ENCODE measurements around the gene PFN1. TPM values are rescaled to one million over a fixed set of nuclear protein-coding genes. Genes with fewer than 3 reads are reported as not detected.

PFN1 gene
- total and polyA plus RNA-seq, 9 of the 15 experiments (the other 6 are each of a cell fraction or from before 2014, with no cell fraction given), result 60.5 to 1,479 (median 456) TPM

DNA sequence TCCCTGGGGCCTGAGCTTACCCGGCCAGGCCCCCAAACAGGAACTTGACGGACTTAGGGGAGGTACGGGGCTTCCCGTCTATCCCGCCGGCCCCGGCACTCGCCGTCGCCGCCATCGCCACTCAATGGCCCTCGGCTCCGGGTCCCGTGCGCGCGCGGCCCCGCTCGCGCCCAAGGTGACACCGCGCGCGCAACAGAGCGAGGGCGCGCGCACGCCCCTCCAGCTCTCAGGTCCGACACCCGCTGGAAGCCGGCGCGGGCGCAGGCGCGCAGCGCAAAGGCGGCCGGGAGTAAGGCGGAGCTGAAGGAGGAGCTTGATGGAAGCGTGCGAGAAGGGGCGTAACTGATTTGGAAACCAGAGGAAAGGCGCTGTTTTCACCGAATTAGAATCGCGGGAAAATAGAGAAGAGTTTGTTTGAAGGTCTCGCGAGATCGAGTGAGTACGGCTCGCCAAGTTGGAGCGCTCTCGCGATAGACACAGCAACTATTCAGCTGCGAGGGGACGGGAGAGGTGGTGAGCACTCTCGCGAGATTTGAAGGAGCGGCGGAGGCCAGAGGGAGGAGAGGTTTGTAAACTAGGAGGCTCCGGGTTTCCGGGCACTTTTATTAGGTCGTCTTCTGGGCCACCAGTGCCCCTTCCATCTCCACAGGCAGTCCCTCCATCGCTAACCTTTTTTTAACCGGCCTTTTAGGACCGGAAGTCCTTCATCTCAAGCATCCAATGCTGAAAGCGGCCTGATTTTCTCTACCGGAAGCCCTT, 8.4 kb downstream of the PFN1 start, which contains the start of the genes RNF167 and SLC25A11 (continued):
- TF ChIP-seq JUN (IDR thresholded peaks at IDR 0.05; ENCODE audit: borderline replicate concordance, low read depth, low read length) (peak; percentile 22; the same call in 1 of the 2 replicates), JUN (CRISPR knock-in tag; IDR thresholded peaks at IDR 0.05; ENCODE audit: borderline replicate concordance) (no peak), SUPT5H (IDR thresholded peaks at IDR 0.05) (peak; percentile 74), HDAC3 (IDR thresholded peaks at IDR 0.05; ENCODE audit: borderline replicate concordance, partially characterized antibody) (peak; percentile 80), GATA2 (CRISPR knock-in tag; IDR thresholded peaks at IDR 0.05) (no peak), HMG20A (CRISPR knock-in tag; conservative IDR thresholded peaks at IDR 0.05) (no peak), BRD9 (IDR thresholded peaks at IDR 0.05; ENCODE audit: low read depth, partially characterized antibody) (no peak), YY1 (IDR thresholded peaks at IDR 0.05; ENCODE audit: borderline replicate concordance in 1 of 3, control insufficient read depth in 1 of 3, extremely low read depth in 1 of 3, insufficient read depth in 3 of 3, insufficient read length in 1 of 3, insufficient replicate concordance in 2 of 3, low read depth in 1 of 3, low read length in 2 of 3) (peak; percentile 27 to 87 (median 81)), ZNF431 (CRISPR knock-in tag; IDR thresholded peaks at IDR 0.05) (no peak), CHD1 (IDR thresholded peaks at IDR 0.05; ENCODE audit: low read length) (no peak), ZNF778 (CRISPR knock-in tag; IDR thresholded peaks at IDR 0.05) (no peak), CREM (IDR thresholded peaks at IDR 0.05; ENCODE audit: low read depth) (no peak), ZFP1 (CRISPR knock-in tag; IDR thresholded peaks at IDR 0.05) (no peak), CC2D1A (IDR thresholded peaks at IDR 0.05) (0 out of 2 replicates have a peak, but pooled peaks have one; percentile 34), GTF2F1 (IDR thresholded peaks at IDR 0.05; ENCODE audit: low read depth, low read length) (peak; percentile 54; the same call in 1 of the 2 replicates)
- TF ChIP-seq, protein P1, sequence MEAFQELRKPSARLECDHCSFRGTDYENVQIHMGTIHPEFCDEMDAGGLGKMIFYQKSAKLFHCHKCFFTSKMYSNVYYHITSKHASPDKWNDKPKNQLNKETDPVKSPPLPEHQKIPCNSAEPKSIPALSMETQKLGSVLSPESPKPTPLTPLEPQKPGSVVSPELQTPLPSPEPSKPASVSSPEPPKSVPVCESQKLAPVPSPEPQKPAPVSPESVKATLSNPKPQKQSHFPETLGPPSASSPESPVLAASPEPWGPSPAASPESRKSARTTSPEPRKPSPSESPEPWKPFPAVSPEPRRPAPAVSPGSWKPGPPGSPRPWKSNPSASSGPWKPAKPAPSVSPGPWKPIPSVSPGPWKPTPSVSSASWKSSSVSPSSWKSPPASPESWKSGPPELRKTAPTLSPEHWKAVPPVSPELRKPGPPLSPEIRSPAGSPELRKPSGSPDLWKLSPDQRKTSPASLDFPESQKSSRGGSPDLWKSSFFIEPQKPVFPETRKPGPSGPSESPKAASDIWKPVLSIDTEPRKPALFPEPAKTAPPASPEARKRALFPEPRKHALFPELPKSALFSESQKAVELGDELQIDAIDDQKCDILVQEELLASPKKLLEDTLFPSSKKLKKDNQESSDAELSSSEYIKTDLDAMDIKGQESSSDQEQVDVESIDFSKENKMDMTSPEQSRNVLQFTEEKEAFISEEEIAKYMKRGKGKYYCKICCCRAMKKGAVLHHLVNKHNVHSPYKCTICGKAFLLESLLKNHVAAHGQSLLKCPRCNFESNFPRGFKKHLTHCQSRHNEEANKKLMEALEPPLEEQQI (IDR thresholded peaks at IDR 0.05), result no peak
- TF ChIP-seq, protein P2, sequence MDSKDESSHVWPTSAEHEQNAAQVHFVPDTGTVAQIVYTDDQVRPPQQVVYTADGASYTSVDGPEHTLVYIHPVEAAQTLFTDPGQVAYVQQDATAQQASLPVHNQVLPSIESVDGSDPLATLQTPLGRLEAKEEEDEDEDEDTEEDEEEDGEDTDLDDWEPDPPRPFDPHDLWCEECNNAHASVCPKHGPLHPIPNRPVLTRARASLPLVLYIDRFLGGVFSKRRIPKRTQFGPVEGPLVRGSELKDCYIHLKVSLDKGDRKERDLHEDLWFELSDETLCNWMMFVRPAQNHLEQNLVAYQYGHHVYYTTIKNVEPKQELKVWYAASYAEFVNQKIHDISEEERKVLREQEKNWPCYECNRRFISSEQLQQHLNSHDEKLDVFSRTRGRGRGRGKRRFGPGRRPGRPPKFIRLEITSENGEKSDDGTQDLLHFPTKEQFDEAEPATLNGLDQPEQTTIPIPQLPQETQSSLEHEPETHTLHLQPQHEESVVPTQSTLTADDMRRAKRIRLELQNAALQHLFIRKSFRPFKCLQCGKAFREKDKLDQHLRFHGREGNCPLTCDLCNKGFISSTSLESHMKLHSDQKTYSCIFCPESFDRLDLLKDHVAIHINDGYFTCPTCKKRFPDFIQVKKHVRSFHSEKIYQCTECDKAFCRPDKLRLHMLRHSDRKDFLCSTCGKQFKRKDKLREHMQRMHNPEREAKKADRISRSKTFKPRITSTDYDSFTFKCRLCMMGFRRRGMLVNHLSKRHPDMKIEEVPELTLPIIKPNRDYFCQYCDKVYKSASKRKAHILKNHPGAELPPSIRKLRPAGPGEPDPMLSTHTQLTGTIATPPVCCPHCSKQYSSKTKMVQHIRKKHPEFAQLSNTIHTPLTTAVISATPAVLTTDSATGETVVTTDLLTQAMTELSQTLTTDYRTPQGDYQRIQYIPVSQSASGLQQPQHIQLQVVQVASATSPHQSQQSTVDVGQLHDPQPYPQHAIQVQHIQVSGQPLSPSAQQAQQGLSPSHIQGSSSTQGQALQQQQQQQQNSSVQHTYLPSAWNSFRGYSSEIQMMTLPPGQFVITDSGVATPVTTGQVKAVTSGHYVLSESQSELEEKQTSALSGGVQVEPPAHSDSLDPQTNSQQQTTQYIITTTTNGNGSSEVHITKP (IDR thresholded peaks at IDR 0.05; ENCODE audit: partially characterized antibody), result peak; percentile 15
- TF ChIP-seq, protein P3, sequence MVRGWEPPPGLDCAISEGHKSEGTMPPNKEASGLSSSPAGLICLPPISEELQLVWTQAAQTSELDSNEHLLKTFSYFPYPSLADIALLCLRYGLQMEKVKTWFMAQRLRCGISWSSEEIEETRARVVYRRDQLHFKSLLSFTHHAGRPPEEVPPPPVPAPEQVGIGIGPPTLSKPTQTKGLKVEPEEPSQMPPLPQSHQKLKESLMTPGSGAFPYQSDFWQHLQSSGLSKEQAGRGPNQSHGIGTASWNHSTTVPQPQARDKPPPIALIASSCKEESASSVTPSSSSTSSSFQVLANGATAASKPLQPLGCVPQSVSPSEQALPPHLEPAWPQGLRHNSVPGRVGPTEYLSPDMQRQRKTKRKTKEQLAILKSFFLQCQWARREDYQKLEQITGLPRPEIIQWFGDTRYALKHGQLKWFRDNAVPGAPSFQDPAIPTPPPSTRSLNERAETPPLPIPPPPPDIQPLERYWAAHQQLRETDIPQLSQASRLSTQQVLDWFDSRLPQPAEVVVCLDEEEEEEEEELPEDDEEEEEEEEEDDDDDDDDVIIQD (CRISPR knock-in tag; IDR thresholded peaks at IDR 0.05), result no peak
- TF ChIP-seq, protein P4, sequence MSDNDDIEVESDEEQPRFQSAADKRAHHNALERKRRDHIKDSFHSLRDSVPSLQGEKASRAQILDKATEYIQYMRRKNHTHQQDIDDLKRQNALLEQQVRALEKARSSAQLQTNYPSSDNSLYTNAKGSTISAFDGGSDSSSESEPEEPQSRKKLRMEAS (CRISPR knock-in tag; IDR thresholded peaks at IDR 0.05), result peak; percentile 52
